Measurements from ENCODE around the gene CMTR1. TPM values are rescaled to one million over a fixed set of nuclear protein-coding genes. Genes with fewer than 3 reads are reported as not detected.

The CMTR1 gene
- total and polyA plus RNA-seq, 5 donors, result 24.3 to 46.9 (median 36.7) TPM

- DNase-seq, result no peak
- WGBS, result 67% methylated on average over 4 of the region's 4 CpGs
Measured at GRCh38 chr6:37524970-37525318, 91.9 kb downstream of the CMTR1 start.

DNA sequence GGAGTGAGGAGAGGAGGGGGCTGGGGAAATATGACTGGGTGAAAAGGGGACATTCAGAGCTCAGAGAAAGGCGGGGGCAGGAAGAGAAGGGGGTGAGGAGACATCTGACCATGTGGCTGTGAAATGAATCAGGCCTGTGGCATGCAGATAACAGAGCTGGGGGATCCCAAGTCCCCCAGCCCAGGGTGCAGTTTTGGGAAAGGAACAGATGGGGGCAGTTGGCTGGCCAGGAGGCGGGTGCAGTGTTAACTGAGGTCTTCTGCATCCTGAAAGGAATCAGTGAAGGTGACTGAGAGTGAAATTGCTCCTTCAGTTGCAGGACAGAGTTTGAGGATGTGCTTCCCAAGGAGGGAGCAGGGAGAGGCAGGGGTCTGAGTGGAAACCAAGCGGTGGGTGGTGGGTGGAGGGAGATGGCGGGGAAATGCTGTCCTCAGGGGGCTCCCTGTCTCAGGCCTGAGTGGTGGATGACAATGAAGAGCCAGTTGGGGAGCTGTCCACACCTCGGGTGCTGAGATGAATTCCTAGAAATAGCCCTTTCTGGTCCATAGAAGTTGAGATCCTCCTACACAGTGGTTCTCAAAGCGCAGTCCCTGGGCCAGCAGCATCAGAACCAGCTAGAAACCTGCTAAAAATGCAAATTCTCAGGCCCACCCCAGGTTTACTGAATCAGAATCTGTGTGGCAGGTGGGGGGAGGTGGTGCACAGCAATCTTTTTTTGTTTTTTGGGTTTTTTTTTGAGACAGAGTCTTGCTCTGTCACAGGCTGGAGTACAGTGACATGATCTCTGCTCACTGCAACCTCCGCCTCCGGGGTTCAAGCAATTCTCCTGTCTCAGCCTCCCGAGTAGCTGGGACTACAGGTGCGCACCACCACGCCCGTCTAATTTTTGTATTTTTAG is 92.7 kb downstream of the CMTR1 start:
- no peaks in the 10 kb centered on the region for H3K27me3 ChIP-seq (ENCODE audit: control insufficient read depth, insufficient read depth)
- H3K9me3 ChIP-seq (ENCODE audit: control insufficient read depth, low read length), result no peaks in the 10 kb centered on the region
- H3K4me1 ChIP-seq (ENCODE audit: control insufficient read depth, insufficient read depth, low read length), result no peaks in the 10 kb centered on the region
- no peak overlapping the region for H3K27ac ChIP-seq (ENCODE audit: low read length)
- ATAC-seq (peak in 1 of 2 donors; percentile 20), DNase-seq (no peak)
- intact Hi-C loops (cut with DNase I), result no loop called here
- 62% methylated on average over 12 of the region's 12 CpGs for WGBS
- H3K4me3 ChIP-seq (ENCODE audit: low read length), result no peak overlapping the region

More at GRCh38 chr6:37524970-37525318, 91.9 kb downstream of the CMTR1 start:
- ATAC-seq, result no peak
- intact Hi-C loops (cut with DNase I), result no loop called here
- Histone ChIP-seq H3K4me1 (ENCODE audit: control insufficient read depth, insufficient read depth, low read length) (no peaks in the 10 kb centered on the region), H3K27me3 (ENCODE audit: control insufficient read depth, insufficient read depth) (no peaks in the 10 kb centered on the region), H3K4me3 (ENCODE audit: low read length) (no peak overlapping the region), H3K27ac (ENCODE audit: low read length) (no peak overlapping the region), H3K9me3 (ENCODE audit: control insufficient read depth, low read length) (no peaks in the 10 kb centered on the region)

- H3K27ac ChIP-seq (ENCODE audit: low read length), result no peak overlapping the region
- ATAC-seq, result no peak
- no peak for DNase-seq
- H3K4me3 ChIP-seq (ENCODE audit: low read length), result no peak overlapping the region
- 37% methylated on average over 8 of the region's 8 CpGs for WGBS
- intact Hi-C loops (cut with DNase I), result no loop called here
- H3K27me3 ChIP-seq (ENCODE audit: control insufficient read depth, insufficient read depth), result no peaks in the 10 kb centered on the region
- no peaks in the 10 kb centered on the region for H3K9me3 ChIP-seq (ENCODE audit: control insufficient read depth, low read length)
- no peaks in the 10 kb centered on the region for H3K4me1 ChIP-seq (ENCODE audit: control insufficient read depth, insufficient read depth, low read length)
Measured at GRCh38 chr6:37528541-37528940, 95.5 kb downstream of the CMTR1 start.

DNA sequence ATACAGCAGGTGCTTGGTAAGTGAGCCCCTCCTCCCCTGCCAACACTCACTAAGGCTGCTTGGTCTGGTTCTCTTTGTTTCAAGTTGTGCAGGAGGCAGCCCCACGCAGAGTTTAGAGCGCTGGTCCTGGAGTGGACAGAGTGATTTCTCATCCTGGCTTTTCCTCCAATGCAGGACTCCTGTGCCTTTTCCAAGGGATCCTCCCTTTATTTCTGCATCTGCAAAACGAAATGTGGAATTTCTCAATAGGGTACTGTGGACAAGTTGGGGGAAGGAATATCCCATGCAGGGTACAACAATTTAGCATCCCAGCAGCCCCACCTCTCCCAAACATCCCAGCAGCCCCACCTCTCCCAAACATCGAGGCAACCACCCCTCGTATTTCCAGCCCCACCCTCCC is 97.3 kb downstream of the CMTR1 start:
- H3K9me3 ChIP-seq (ENCODE audit: control insufficient read depth, low read length), result no peaks in the 10 kb centered on the region
- H3K27me3 ChIP-seq (ENCODE audit: control insufficient read depth, insufficient read depth), result no peaks in the 10 kb centered on the region
- intact Hi-C loops (cut with DNase I), result no loop called here
- no peak overlapping the region for H3K27ac ChIP-seq (ENCODE audit: low read length)
- no peak for DNase-seq
- H3K4me3 ChIP-seq (ENCODE audit: low read length), result no peak overlapping the region
- H3K4me1 ChIP-seq (ENCODE audit: control insufficient read depth, insufficient read depth, low read length), result no peaks in the 10 kb centered on the region
- no peak for ATAC-seq
- WGBS, result 25% methylated on average over 5 of the region's 5 CpGs

- no peaks in the 10 kb centered on the region for H3K27me3 ChIP-seq (ENCODE audit: control insufficient read depth, insufficient read depth)
- H3K9me3 ChIP-seq (ENCODE audit: control insufficient read depth, low read length), result no peaks in the 10 kb centered on the region
- no peak for DNase-seq
- no peak overlapping the region for H3K4me3 ChIP-seq (ENCODE audit: low read length)
- 75% methylated on average over 4 of the region's 4 CpGs for WGBS
- no peak overlapping the region for H3K27ac ChIP-seq (ENCODE audit: low read length)
- ATAC-seq, result no peak
- intact Hi-C loops (cut with DNase I), result no loop called here
- peaks cover 3% of the 10 kb centered on the region for H3K4me1 ChIP-seq (ENCODE audit: control insufficient read depth, insufficient read depth, low read length)
Measured at GRCh38 chr6:37531026-37531425, 98.0 kb downstream of the CMTR1 start.

Other genes starting within 250 kb of the CMTR1 start
- 1 to 10 TPM; 6.4 to 9.2 (median 7.7) TPM for gene TBC1D22B, start 175.4 kb upstream of the CMTR1 start, total RNA-seq
- gene TBC1D22B, start 175.4 kb upstream of the CMTR1 start, polyA plus RNA-seq, result 4.6 TPM
- gene TMEM217, start 175.1 kb upstream of the CMTR1 start, total RNA-seq, result 1 to 10 TPM in 1 of 4 donors, under 1 TPM in 1, not detected in 2; 0.15 to 1.0 TPM
- gene TMEM217, start 175.1 kb upstream of the CMTR1 start, polyA plus RNA-seq, result 0.16 TPM
- gene RNF8, start 79.2 kb upstream of the CMTR1 start, total RNA-seq, result 10 to 100 TPM; 18.0 to 22.9 (median 22.2) TPM
- gene RNF8, start 79.2 kb upstream of the CMTR1 start, polyA plus RNA-seq, result 15.7 TPM
- gene CCDC167, start 66.7 kb downstream of the CMTR1 start, total RNA-seq, result 10 to 100 TPM; 18.8 to 27.6 (median 20.3) TPM
- 63.8 TPM for gene CCDC167, start 66.7 kb downstream of the CMTR1 start, polyA plus RNA-seq

Data from right cardiac atrium (tissue), 5 donors.